Hippocampal formation (tissue), 2 donors: Measurements from ENCODE around the gene THAP2.
"Not testable (repeated sequence)": the region's sequence is repeated elsewhere in the genome, so short reads cannot be mapped to it uniquely, and the experiment has no call there.

Source experiments
- DNase-seq, 2 donors: peaks; one replicate each; lab custom pipeline; 2025; lab: John Stamatoyannopoulos, UW

Gene THAP2

GRCh38 chr12:71662849-71663560 lies 1.1 kb upstream of the THAP2 start:
- DNase-seq: peak in 1 of 2 donors; percentile 45

GRCh38 chr12:71664411-71665089 lies 449 bp downstream of the THAP2 start:
- DNase-seq: peak in 1 of 2 donors; percentile 53

- DNase-seq: no peak
These were observed 976 bp downstream of the THAP2 start for GRCh38 chr12:71665090-71665463.

GRCh38 chr12:71666259-71666658 lies 2.2 kb downstream of the THAP2 start:
- no peak for DNase-seq

GRCh38 chr12:71671311-71671710 lies 7.2 kb downstream of the THAP2 start:
- no peak for DNase-seq

- no peak for DNase-seq
These were observed 7.7 kb downstream of the THAP2 start for GRCh38 chr12:71671816-71672215.

GRCh38 chr12:71682466-71682865 lies 18.4 kb downstream of the THAP2 start:
- DNase-seq: no peak

GRCh38 chr12:71683633-71684032 lies 19.5 kb downstream of the THAP2 start:
- DNase-seq: no peak

- DNase-seq: no peak
These were observed 20.0 kb downstream of the THAP2 start for GRCh38 chr12:71684081-71684480.

- no peak for DNase-seq
These were observed 21.3 kb downstream of the THAP2 start for GRCh38 chr12:71685312-71685906.

- peak; percentile 89 to 93 for DNase-seq
These were observed 22.0 kb downstream of the THAP2 start, which contains the start of gene TMEM19 for GRCh38 chr12:71685914-71686657. Gene TMEM19 (plus strand): TSS chr12:71686082. CDS start chr12:71686681, 599 bp downstream.

- DNase-seq: no peak
These were observed 22.5 kb downstream of the THAP2 start for GRCh38 chr12:71686658-71687025.

GRCh38 chr12:71687172-71687571 lies 23.1 kb downstream of the THAP2 start:
- not testable (repeated sequence) for DNase-seq

- DNase-seq: no peak
These were observed 25.0 kb downstream of the THAP2 start for GRCh38 chr12:71688961-71689570.

- DNase-seq: no peak
These were observed 27.5 kb downstream of the THAP2 start for GRCh38 chr12:71691504-71692129.

GRCh38 chr12:71693126-71693525 lies 29.0 kb downstream of the THAP2 start:
- no peak for DNase-seq

- DNase-seq: not testable (repeated sequence)
These were observed 29.6 kb downstream of the THAP2 start for GRCh38 chr12:71693651-71694050.

- DNase-seq: no peak
These were observed 30.2 kb downstream of the THAP2 start for GRCh38 chr12:71694099-71694820.

- DNase-seq: no peak
These were observed 31.7 kb downstream of the THAP2 start for GRCh38 chr12:71695782-71696181.

- not testable (repeated sequence) for DNase-seq
These were observed 38.1 kb downstream of the THAP2 start for GRCh38 chr12:71702181-71702580.

- DNase-seq: no peak
These were observed 38.5 kb downstream of the THAP2 start for GRCh38 chr12:71702590-71702989.
